Measurements from ENCODE around the gene C2orf76. TPM values are rescaled to one million over a fixed set of nuclear protein-coding genes. Genes with fewer than 3 reads are reported as not detected.

The C2orf76 gene
- total RNA-seq, 1 donor from 2014 or later: 8.4 TPM

GRCh38 chr2:119290859-119291587, 75.6 kb downstream of the C2orf76 start:
- no peaks in the 10 kb centered on the region for H3K9me3 Mint-ChIP-seq (ENCODE audit: low read depth)
- no peaks in the 10 kb centered on the region for H3K36me3 Mint-ChIP-seq (ENCODE audit: insufficient read depth)
- H3K27ac Mint-ChIP-seq: no peak overlapping the region
- TF ChIP-seq CTCF (IDR thresholded peaks at IDR 0.05; ENCODE audit: unreplicated experiment): peak; percentile 97
- H3K4me1 Mint-ChIP-seq (ENCODE audit: low read depth): peaks cover 14% of the 10 kb centered on the region
- H3K4me3 Mint-ChIP-seq (ENCODE audit: low read depth): no peak overlapping the region
- peak; percentile 88 for DNase-seq (ENCODE audit: low spot score, unreplicated experiment)
- peaks cover 13% of the 10 kb centered on the region for H3K27me3 Mint-ChIP-seq

- no peak overlapping the region for H3K27ac Mint-ChIP-seq
- H3K36me3 Mint-ChIP-seq (ENCODE audit: insufficient read depth): no peaks in the 10 kb centered on the region
- no peak for TF ChIP-seq CTCF (IDR thresholded peaks at IDR 0.05; ENCODE audit: unreplicated experiment)
- DNase-seq (ENCODE audit: low spot score, unreplicated experiment): no peak
- H3K9me3 Mint-ChIP-seq (ENCODE audit: low read depth): no peaks in the 10 kb centered on the region
- peaks cover 14% of the 10 kb centered on the region for H3K4me1 Mint-ChIP-seq (ENCODE audit: low read depth)
- no peak overlapping the region for H3K4me3 Mint-ChIP-seq (ENCODE audit: low read depth)
- H3K27me3 Mint-ChIP-seq: peaks cover 13% of the 10 kb centered on the region
These were observed 77.0 kb downstream of the C2orf76 start for GRCh38 chr2:119289642-119290041.

GRCh38 chr2:119289093-119289492, 77.5 kb downstream of the C2orf76 start:
- Mint-ChIP-seq H3K36me3 (ENCODE audit: insufficient read depth) (no peaks in the 10 kb centered on the region), H3K27ac (no peak overlapping the region), H3K27me3 (peaks cover 13% of the 10 kb centered on the region), H3K4me3 (ENCODE audit: low read depth) (no peak overlapping the region), H3K4me1 (ENCODE audit: low read depth) (peaks cover 14% of the 10 kb centered on the region), H3K9me3 (ENCODE audit: low read depth) (no peaks in the 10 kb centered on the region)
- no peak for DNase-seq (ENCODE audit: low spot score, unreplicated experiment)
- no peak for TF ChIP-seq CTCF (IDR thresholded peaks at IDR 0.05; ENCODE audit: unreplicated experiment)

GRCh38 chr2:119288576-119288975, 78.1 kb downstream of the C2orf76 start:
- H3K4me1 Mint-ChIP-seq (ENCODE audit: low read depth): peaks cover 14% of the 10 kb centered on the region
- TF ChIP-seq CTCF (IDR thresholded peaks at IDR 0.05; ENCODE audit: unreplicated experiment): no peak
- no peak overlapping the region for H3K4me3 Mint-ChIP-seq (ENCODE audit: low read depth)
- peaks cover 13% of the 10 kb centered on the region for H3K27me3 Mint-ChIP-seq
- DNase-seq (ENCODE audit: low spot score, unreplicated experiment): no peak
- H3K27ac Mint-ChIP-seq: no peak overlapping the region
- no peaks in the 10 kb centered on the region for H3K9me3 Mint-ChIP-seq (ENCODE audit: low read depth)
- H3K36me3 Mint-ChIP-seq (ENCODE audit: insufficient read depth): no peaks in the 10 kb centered on the region

- no peak overlapping the region for H3K27ac Mint-ChIP-seq
- H3K36me3 Mint-ChIP-seq (ENCODE audit: insufficient read depth): no peaks in the 10 kb centered on the region
- H3K4me3 Mint-ChIP-seq (ENCODE audit: low read depth): no peak overlapping the region
- H3K27me3 Mint-ChIP-seq: peaks cover 15% of the 10 kb centered on the region
- DNase-seq (ENCODE audit: low spot score, unreplicated experiment): no peak
- H3K4me1 Mint-ChIP-seq (ENCODE audit: low read depth): peaks cover 6% of the 10 kb centered on the region
- H3K9me3 Mint-ChIP-seq (ENCODE audit: low read depth): no peaks in the 10 kb centered on the region
- no peak for TF ChIP-seq CTCF (IDR thresholded peaks at IDR 0.05; ENCODE audit: unreplicated experiment)
These were observed 80.0 kb downstream of the C2orf76 start for GRCh38 chr2:119286661-119287060.
